PC-9 (cell line): Measurements from ENCODE around the gene IL1RL2. TPM values are rescaled to one million over a fixed set of nuclear protein-coding genes. Genes with fewer than 3 reads are reported as not detected.

Experiments
- BruUV-seq: library from RNA; stranded (reverse); fragments of 400-500 nt; replicated peaks from 2 replicates; lab custom pipeline; 2021; lab: Mats Ljungman, UMichigan
- CTCF ChIA-PET: fragments of 300-600 bp; sonication (Branson Sonifier 250); formaldehyde crosslinking; loops from one replicate; lab custom pipeline; 2022; ENCODE audit warnings: antibody characterized with exemption; lab: Charles Lee
- POLR2A ChIA-PET: fragments of 300-600 bp; sonication (Branson Sonifier 250); formaldehyde crosslinking; loops from one replicate; lab custom pipeline; 2022; ENCODE audit warnings: antibody characterized with exemption; ENCODE audit not compliant: unreplicated experiment; lab: Charles Lee
- DNase-seq, 2 experiments: peaks; one replicate each; pipeline versions ENCODE4 v3.0.0 to v3.0.0-alpha.2; 2015 to 2022; ENCODE audit warnings: mixed read lengths in 1 of 2
- H2AFZ ChIP-seq: fragments of 200-600 bp; sonication (generic); 2 replicates; pipeline ENCODE4 v1.8.1; 2017; ENCODE audit warnings: antibody characterized with exemption
- H3F3A ChIP-seq: fragments of 200-600 bp; sonication (generic); 2 replicates; pipeline ENCODE4 v1.8.1; 2017; ENCODE audit warnings: antibody characterized with exemption, mild to moderate bottlenecking, low read depth; ENCODE audit not compliant: insufficient read depth
- H3K27ac ChIP-seq: fragments of 200-600 bp; sonication (generic); 2 replicates; pipeline ENCODE4 v1.6.1; 2016; ENCODE audit warnings: mixed run types
- H3K27me3 ChIP-seq: fragments of 200-600 bp; sonication (generic); 2 replicates; pipeline ENCODE4 v1.6.1; 2016; ENCODE audit warnings: low read depth, mixed run types; ENCODE audit not compliant: insufficient read depth
- H3K36me3 ChIP-seq: fragments of 200-600 bp; sonication (generic); 2 replicates; pipeline ENCODE4 v1.6.1; 2016; ENCODE audit warnings: low read depth, mixed run types
- H3K4me1 ChIP-seq: fragments of 200-600 bp; sonication (generic); replicated peaks from 2 replicates; pipeline ENCODE4 v1.6.1; 2016; ENCODE audit warnings: mixed run types; ENCODE audit not compliant: insufficient read depth
- H3K4me2 ChIP-seq: fragments of 200-600 bp; sonication (generic); 2 replicates; pipeline ENCODE4 v1.6.1; 2017; ENCODE audit warnings: mixed run types
- H3K4me3 ChIP-seq: fragments of 200-600 bp; sonication (generic); 2 replicates; pipeline ENCODE4 v1.6.1; 2016; ENCODE audit warnings: mixed run types
- H3K79me2 ChIP-seq: fragments of 200-600 bp; sonication (generic); 2 replicates; pipeline ENCODE4 v1.6.1; 2017; ENCODE audit warnings: low read depth, mixed run types
- H3K9me2 ChIP-seq: fragments of 200-600 bp; sonication (generic); 2 replicates; pipeline ENCODE4 v1.8.1; 2017; ENCODE audit warnings: mild to moderate bottlenecking; ENCODE audit not compliant: insufficient read depth
- H3K9me3 ChIP-seq: fragments of 200-600 bp; sonication (generic); 2 replicates; pipeline ENCODE4 v1.8.1; 2016; ENCODE audit warnings: low read depth; ENCODE audit not compliant: insufficient read depth
- H4K20me1 ChIP-seq: fragments of 200-600 bp; sonication (generic); 2 replicates; pipeline ENCODE4 v1.8.1; 2017; ENCODE audit not compliant: insufficient read depth
- EZH2 ChIP-seq: fragments of 200-600 bp; sonication (generic); IDR thresholded peaks from 2 replicates; pipeline ENCODE4 v1.8.0; 2017; ENCODE audit warnings: antibody characterized with exemption, low read depth
- intact Hi-C: fragments of 100-400 bp; cut with micrococcal nuclease; formaldehyde crosslinking; loops from one replicate; pipeline ENCODE4 v1.10.0; 2022; ENCODE audit not compliant: unreplicated experiment
- total RNA-seq: library from RNA; stranded (reverse); gene quantifications from 2 replicates; pipeline ENCODE4 v1.2.3, GENCODE V29; 2021
- TF ChIP-seq, protein P1 (sequence below): fragments of 200-600 bp; sonication (generic); conservative IDR thresholded peaks from 2 replicates; pipeline ENCODE4 v1.6.1; 2017; ENCODE audit warnings: mixed run types, antibody characterized with exemption, mild to moderate bottlenecking, moderate library complexity

The IL1RL2 gene
- total RNA-seq, 1 experiment from 2014 or later: 1.9 TPM

DNA sequence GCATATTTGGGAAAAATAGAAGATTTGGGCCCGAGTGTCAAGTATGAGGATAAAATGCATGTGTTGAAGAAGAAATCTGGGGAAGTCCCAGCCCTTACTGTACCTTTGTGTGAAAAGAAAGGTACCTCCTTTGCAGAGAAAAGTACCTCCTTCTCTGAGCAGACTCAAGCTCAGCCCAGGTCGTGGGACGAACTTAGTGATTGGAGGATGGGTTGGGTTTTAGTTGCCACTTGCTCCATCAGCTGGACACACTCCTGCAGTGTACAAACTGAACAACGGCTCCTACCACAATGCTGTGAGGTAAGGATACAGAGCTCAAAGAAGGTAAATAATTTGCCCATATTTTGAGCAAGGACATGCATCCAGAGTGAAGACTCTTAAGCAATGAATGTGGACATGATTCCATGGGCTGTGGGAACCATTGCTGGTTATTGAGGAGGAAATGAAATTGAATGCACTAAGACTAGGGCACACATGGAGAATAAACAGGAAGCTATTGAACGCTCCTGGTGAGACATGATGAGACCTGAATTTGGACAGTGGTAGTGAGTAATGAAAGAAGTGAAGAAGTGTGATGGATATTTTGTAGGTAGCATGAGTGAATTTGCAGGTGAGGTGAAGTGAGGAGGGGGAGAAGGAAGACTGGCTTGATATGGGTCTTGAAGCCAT, 74.8 kb downstream of the IL1RL2 start:
- CTCF ChIA-PET: interaction anchor here (0.6 kb wide), 1 partner anchor 76 kb away, joined by 3 read pairs; no protein-coding TSS in a partner anchor
- H3K9me3 ChIP-seq: peaks cover 9% of the 10 kb centered on the region; the same call in 1 of the 2 replicates
- no peaks in the 10 kb centered on the region for H4K20me1 ChIP-seq
- DNase-seq: no peak
- peaks cover 10% of the 10 kb centered on the region; the same call in 1 of the 2 replicates for H3F3A ChIP-seq
- no peak overlapping the region for H3K4me2 ChIP-seq
- H3K27ac ChIP-seq: no peak overlapping the region
- H2AFZ ChIP-seq: no peak overlapping the region
- no peaks in the 10 kb centered on the region for H3K79me2 ChIP-seq
- intact Hi-C loops: no loop called here
- no peaks in the 10 kb centered on the region for H3K27me3 ChIP-seq
- no peak overlapping the region for H3K4me3 ChIP-seq
- POLR2A ChIA-PET: no interaction called here
- no TSS peak for BruUV-seq
- peaks cover 18% of the 10 kb centered on the region for H3K4me1 ChIP-seq
- TF ChIP-seq, protein P1, sequence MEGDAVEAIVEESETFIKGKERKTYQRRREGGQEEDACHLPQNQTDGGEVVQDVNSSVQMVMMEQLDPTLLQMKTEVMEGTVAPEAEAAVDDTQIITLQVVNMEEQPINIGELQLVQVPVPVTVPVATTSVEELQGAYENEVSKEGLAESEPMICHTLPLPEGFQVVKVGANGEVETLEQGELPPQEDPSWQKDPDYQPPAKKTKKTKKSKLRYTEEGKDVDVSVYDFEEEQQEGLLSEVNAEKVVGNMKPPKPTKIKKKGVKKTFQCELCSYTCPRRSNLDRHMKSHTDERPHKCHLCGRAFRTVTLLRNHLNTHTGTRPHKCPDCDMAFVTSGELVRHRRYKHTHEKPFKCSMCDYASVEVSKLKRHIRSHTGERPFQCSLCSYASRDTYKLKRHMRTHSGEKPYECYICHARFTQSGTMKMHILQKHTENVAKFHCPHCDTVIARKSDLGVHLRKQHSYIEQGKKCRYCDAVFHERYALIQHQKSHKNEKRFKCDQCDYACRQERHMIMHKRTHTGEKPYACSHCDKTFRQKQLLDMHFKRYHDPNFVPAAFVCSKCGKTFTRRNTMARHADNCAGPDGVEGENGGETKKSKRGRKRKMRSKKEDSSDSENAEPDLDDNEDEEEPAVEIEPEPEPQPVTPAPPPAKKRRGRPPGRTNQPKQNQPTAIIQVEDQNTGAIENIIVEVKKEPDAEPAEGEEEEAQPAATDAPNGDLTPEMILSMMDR: no peak
- TF ChIP-seq EZH2: no peak
- no peaks in the 10 kb centered on the region; the same call in 1 of the 2 replicates for H3K36me3 ChIP-seq
- H3K9me2 ChIP-seq: no peaks in the 10 kb centered on the region

DNA sequence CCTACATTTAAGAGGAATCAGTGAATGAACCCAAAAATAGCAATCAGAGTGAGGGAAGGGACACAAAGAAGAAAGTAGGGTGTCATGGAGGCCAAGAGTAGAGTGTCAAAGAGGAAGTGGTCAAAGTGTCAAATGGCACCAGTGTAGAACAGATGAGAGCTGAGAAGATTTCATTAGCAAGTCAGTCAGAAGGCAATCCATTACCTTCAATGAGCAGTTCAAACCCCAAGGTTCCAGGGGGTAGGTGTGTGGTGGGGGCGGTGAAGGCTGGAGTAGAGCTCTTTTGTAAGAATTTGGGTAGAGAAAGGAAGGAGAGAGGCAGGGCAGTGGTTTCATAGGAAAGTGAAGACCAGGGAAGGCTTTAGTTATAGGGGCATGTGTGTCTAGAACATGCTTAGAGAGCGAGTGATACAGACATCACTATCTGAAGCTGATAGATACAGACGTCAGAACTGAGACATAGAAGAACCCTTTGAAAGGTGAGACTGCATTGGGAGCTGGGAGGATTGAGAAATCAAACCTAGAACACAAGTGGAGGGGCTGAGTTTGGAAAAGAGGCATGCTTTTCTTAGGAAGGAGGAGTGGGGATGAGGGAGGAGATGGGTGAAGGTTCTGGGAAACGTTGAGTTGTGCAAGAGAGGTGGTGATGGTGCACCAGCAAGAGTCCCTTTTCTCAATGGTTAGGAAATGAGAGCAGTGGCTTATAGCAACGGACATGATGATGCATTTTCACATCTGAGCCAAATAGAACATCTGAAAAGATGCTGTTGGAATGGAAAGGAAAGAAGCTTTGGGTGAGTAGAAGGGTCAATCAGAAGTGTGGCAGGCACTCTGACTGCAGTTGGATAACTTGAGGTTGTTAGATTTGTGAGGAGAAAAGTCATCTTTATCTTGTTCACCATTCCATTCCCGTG, 75.7 kb downstream of the IL1RL2 start:
- Histone ChIP-seq H3K4me1 (peaks cover 18% of the 10 kb centered on the region), H3K27ac (no peak overlapping the region), H3F3A (peaks cover 10% of the 10 kb centered on the region; the same call in 1 of the 2 replicates), H2AFZ (no peak overlapping the region), H3K9me3 (peaks cover 9% of the 10 kb centered on the region; the same call in 1 of the 2 replicates), H3K79me2 (no peaks in the 10 kb centered on the region), H3K9me2 (no peaks in the 10 kb centered on the region), H4K20me1 (no peaks in the 10 kb centered on the region), H3K27me3 (no peaks in the 10 kb centered on the region), H3K4me2 (no peak overlapping the region), H3K4me3 (no peak overlapping the region), H3K36me3 (no peaks in the 10 kb centered on the region; the same call in 1 of the 2 replicates)
- no peak for DNase-seq
- ChIA-PET POLR2A (no interaction called here), CTCF (no interaction called here)
- intact Hi-C loops: no loop called here
- TF ChIP-seq, protein P1: no peak
- no peak for TF ChIP-seq EZH2
- no TSS peak for BruUV-seq

DNA sequence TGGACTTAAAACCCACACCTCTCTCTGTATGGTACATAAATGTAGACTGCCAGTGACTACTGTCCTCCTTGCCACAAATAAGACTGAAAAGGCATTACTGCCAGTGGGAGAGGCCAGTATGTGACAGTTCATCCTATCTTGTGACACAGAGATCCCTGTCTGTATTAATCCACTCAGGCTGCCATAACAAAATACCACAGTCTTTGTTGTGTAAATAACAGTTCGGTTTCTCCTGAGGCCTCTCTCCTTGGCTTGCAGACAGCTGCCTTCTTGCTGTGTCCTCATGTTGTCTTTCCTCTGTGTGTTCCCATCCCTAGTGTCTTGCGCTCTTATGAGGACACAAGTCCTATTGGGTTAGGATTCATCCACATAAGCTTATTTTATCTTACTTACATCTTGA, 78.1 kb downstream of the IL1RL2 start:
- Histone ChIP-seq H3K27me3 (no peaks in the 10 kb centered on the region), H3K4me2 (no peak overlapping the region), H3K79me2 (no peaks in the 10 kb centered on the region), H4K20me1 (no peaks in the 10 kb centered on the region), H3F3A (no peaks in the 10 kb centered on the region), H3K4me3 (no peak overlapping the region), H3K9me3 (no peaks in the 10 kb centered on the region), H3K4me1 (peaks cover 8% of the 10 kb centered on the region; the same call in 1 of the 2 replicates), H3K9me2 (no peaks in the 10 kb centered on the region), H3K36me3 (no peaks in the 10 kb centered on the region), H2AFZ (no peak overlapping the region), H3K27ac (no peak overlapping the region)
- no peak for TF ChIP-seq EZH2
- TF ChIP-seq, protein P1: no peak
- DNase-seq: no peak
- CTCF ChIA-PET: no interaction called here
- POLR2A ChIA-PET: no interaction called here
- no TSS peak for BruUV-seq
- intact Hi-C loops: no loop called here
